Natural killer cell treated with Interleukin-12 subunit alpha and Interleukin-12 subunit beta and Interleukin-15 and Interleukin-18, amount 100 ng/mL, for 72 hours (primary cell): ENCODE results near the gene ZNRF2. TPM values are rescaled to one million over a fixed set of nuclear protein-coding genes. Genes with fewer than 3 reads are reported as not detected.

Experiments used
- ATAC-seq, 2 donors: fragments of 150-1000 bp; cut with Tn5 transposase in 1 of 2; sonication (Bioruptor Pico), chemical (Tn5 transposase) in 1 of 2; 2 replicates each; pipeline ENCODE4 v1.10.0; 2021
- DNase-seq: peaks from one replicate; pipeline ENCODE4 v3.0.0; 2022; ENCODE audit warnings: low spot score
- H3K27ac Mint-ChIP-seq, 2 donors: 1 replicate in 1 of 2; 2 replicates in 1 of 2; pipeline ENCODE4 v1.8.0; 2022; ENCODE audit warnings: mixed read lengths in 2 of 2, mild to moderate bottlenecking in 1 of 2, moderate library complexity in 1 of 2
- H3K27me3 Mint-ChIP-seq, 2 donors: 1 replicate in 1 of 2; 2 replicates in 1 of 2; pipeline ENCODE4 v1.8.0; 2022; ENCODE audit warnings: mixed read lengths in 2 of 2
- H3K36me3 Mint-ChIP-seq: one replicate; pipeline ENCODE4 v1.8.0; 2022; ENCODE audit warnings: mixed read lengths
- H3K4me1 Mint-ChIP-seq, 2 donors: 1 replicate in 1 of 2; 2 replicates in 1 of 2; pipeline ENCODE4 v1.8.0; 2022; ENCODE audit warnings: low read depth in 2 of 2, mixed read lengths in 2 of 2, mild to moderate bottlenecking in 1 of 2
- H3K4me3 Mint-ChIP-seq: one replicate; pipeline ENCODE4 v1.8.0; 2022; ENCODE audit warnings: mixed read lengths
- H3K9me3 Mint-ChIP-seq: 2 replicates; pipeline ENCODE4 v1.8.0; 2022; ENCODE audit warnings: mixed read lengths
- total RNA-seq, 2 donors: library from RNA; stranded (reverse); gene quantifications; one replicate each; pipeline ENCODE4 v1.2.3, GENCODE V29; 2022

Gene ZNRF2
- total RNA-seq, 2 donors from 2014 or later = 10.4 to 12.3 TPM

DNA sequence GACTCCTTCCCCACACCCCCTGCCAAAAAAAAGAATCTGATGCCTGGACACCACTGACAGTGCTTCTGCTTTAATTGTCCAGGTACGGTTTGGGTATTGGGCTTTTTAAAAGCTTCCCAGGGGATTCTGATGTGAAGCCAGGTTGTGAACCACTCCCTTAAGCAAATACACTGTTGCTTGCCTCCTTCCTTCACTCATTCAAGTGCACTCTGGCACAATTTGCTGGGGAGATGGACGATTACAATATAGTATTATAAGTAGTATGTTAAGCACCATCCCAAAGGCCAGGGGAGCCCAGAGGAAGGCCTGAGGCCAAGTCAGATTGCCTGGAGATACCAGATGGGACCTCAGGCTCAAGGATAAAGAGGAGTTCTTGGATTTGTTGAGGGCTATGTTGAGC lies 12.3 kb upstream of the ZNRF2 start:
- H3K27ac Mint-ChIP-seq = no peak overlapping the region
- no peak for DNase-seq
- no peak for ATAC-seq
- H3K27me3 Mint-ChIP-seq = no peaks in the 10 kb centered on the region
- H3K9me3 Mint-ChIP-seq = no peaks in the 10 kb centered on the region
- no peaks in the 10 kb centered on the region for H3K4me1 Mint-ChIP-seq
- H3K4me3 Mint-ChIP-seq = no peak overlapping the region
- no peaks in the 10 kb centered on the region for H3K36me3 Mint-ChIP-seq

DNA sequence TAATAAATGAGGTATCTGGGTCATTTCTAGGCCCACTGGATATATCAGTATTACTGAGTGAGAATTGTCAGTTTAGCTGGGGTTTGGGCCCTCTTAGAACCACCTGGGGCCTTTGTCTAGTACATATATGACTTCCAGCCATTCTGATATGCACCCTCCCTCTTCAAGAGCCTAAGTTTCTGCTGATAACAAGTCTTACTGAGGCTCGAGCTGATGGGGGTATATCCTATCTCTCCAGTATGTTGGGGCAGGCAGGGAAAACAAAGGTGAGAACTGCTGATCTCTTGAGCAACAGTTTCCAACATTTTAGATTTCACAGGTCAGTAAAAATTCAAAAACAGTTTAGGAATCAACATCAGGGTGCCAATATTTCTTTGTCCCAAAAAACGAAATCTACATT lies 10.8 kb upstream of the ZNRF2 start:
- Mint-ChIP-seq H3K27ac (no peak overlapping the region), H3K4me1 (peaks cover 0 to 5% of the 10 kb centered on the region in 2 donors), H3K9me3 (no peaks in the 10 kb centered on the region), H3K36me3 (no peaks in the 10 kb centered on the region), H3K27me3 (no peaks in the 10 kb centered on the region), H3K4me3 (no peak overlapping the region)
- ATAC-seq = no peak
- no peak for DNase-seq

DNA sequence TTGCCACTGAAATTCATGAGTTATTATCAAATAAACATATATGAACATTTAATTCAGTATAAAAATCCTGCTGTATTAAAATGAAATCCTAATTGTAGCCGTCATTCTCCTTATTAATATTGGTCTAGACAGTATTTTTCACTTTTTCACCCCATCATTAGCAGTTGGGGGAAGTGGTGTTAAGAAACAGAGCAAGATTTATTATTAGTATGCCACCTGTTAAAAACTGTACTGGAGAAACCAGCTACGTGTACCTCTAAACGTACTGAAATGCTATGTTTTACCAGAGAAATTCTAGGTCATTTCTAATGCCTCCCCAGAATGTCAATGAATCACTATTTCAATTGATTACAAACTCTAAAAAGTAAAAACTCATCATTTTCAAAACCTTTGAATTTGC lies 9.8 kb upstream of the ZNRF2 start:
- Mint-ChIP-seq H3K9me3 (no peaks in the 10 kb centered on the region), H3K4me1 (peaks cover 7 to 11% of the 10 kb centered on the region in 2 donors), H3K4me3 (no peak overlapping the region), H3K27me3 (no peaks in the 10 kb centered on the region), H3K36me3 (no peaks in the 10 kb centered on the region), H3K27ac (no peak overlapping the region)
- DNase-seq (no peak), ATAC-seq (no peak)

GRCh38 chr7:30276203-30276900 lies 8.0 kb upstream of the ZNRF2 start:
- Mint-ChIP-seq H3K9me3 (no peaks in the 10 kb centered on the region), H3K4me1 (peaks cover 8 to 15% of the 10 kb centered on the region in 2 donors), H3K36me3 (no peaks in the 10 kb centered on the region), H3K27ac (no peak overlapping the region), H3K27me3 (no peaks in the 10 kb centered on the region), H3K4me3 (no peak overlapping the region)
- peak; percentile 66 to 73 for ATAC-seq
- peak; percentile 67 for DNase-seq

GRCh38 chr7:30278376-30278775 lies 6.0 kb upstream of the ZNRF2 start:
- no peaks in the 10 kb centered on the region for H3K36me3 Mint-ChIP-seq
- ATAC-seq (no peak), DNase-seq (no peak)
- no peak overlapping the region for H3K27ac Mint-ChIP-seq
- H3K27me3 Mint-ChIP-seq = no peaks in the 10 kb centered on the region
- H3K9me3 Mint-ChIP-seq = no peaks in the 10 kb centered on the region
- peaks cover 8 to 15% of the 10 kb centered on the region in 2 donors for H3K4me1 Mint-ChIP-seq
- H3K4me3 Mint-ChIP-seq = no peak overlapping the region

DNA sequence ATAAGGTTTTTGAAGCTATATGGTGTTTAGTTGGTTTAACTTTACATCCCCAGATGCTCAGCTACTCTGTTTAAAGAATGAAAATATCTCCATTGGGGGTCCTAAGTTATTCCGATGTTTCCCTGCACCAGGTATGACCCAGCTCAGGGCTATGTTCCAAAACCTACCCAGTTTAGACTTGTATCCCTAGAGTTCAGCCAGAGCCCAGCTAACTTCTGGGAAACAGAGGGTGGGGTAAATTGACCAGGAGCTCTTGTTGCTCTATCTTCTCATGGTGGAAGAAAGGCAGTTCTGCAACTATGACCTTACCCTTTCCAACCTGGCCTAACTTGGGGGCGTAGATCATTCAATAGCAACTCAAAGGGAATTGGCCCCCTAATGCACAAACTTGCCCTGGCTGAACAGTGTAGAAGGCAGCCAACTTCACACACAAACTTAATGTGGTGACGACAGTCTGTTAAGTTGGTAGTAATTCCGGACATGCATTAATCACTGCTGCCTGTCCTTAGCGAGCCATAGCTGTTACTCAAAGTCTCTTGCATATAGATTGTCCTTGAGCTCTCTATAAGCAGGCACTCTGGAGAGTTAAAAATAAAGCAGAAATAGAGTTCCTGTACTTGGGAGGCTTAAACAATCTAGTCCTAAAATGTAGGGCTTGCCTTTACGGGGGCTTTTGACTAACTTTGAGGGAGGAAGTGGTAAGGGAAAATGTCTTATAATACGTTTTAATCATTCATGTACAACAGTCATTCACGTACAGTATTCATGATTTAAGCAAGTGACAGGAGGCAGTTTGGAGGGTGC lies 5.3 kb upstream of the ZNRF2 start:
- ATAC-seq = no peak
- DNase-seq = no peak
- Mint-ChIP-seq H3K4me1 (peaks cover 8 to 15% of the 10 kb centered on the region in 2 donors), H3K27me3 (no peaks in the 10 kb centered on the region), H3K36me3 (no peaks in the 10 kb centered on the region), H3K9me3 (no peaks in the 10 kb centered on the region), H3K27ac (peak overlapping the region; percentile 29 to 74), H3K4me3 (no peak overlapping the region)

GRCh38 chr7:30279653-30279904 lies 4.8 kb upstream of the ZNRF2 start:
- Mint-ChIP-seq H3K4me1 (peaks cover 8 to 15% of the 10 kb centered on the region in 2 donors), H3K27ac (peak overlapping the region; percentile 29 to 74), H3K36me3 (no peaks in the 10 kb centered on the region), H3K4me3 (no peak overlapping the region), H3K9me3 (no peaks in the 10 kb centered on the region), H3K27me3 (no peaks in the 10 kb centered on the region)
- ATAC-seq (no peak), DNase-seq (no peak)

DNA sequence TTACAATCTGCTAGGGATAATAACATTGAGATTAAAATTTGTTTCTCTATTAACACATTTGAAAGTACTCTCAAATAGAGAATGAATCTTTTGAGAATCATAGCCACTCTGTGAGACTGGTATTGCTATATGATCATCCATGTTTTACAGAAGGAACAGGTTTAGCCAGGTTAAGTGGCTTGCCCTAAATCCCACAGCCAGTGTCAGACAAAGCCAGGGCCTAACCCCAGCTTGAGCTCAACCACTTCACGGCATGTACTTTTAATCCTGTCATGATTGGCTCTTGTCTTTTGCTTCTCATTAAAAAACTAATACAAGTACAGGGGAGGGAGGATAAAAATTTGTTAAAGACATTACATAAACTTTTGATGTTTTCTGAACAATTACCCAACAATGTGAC lies 3.8 kb upstream of the ZNRF2 start:
- ATAC-seq (no peak), DNase-seq (no peak)
- Mint-ChIP-seq H3K27ac (no peak overlapping the region), H3K4me1 (peaks cover 9 to 15% of the 10 kb centered on the region in 2 donors), H3K4me3 (no peak overlapping the region), H3K36me3 (peaks cover under 1% of the 10 kb centered on the region), H3K9me3 (no peaks in the 10 kb centered on the region), H3K27me3 (no peaks in the 10 kb centered on the region)

- ATAC-seq (no peak), DNase-seq (no peak)
- Mint-ChIP-seq H3K4me1 (peaks cover 15 to 21% of the 10 kb centered on the region in 2 donors), H3K27me3 (no peaks in the 10 kb centered on the region), H3K4me3 (no peak overlapping the region), H3K27ac (no peak overlapping the region), H3K9me3 (no peaks in the 10 kb centered on the region), H3K36me3 (peaks cover 7% of the 10 kb centered on the region)
These were observed 3.1 kb upstream of the ZNRF2 start for GRCh38 chr7:30281263-30281662.

GRCh38 chr7:30281791-30282190 lies 2.6 kb upstream of the ZNRF2 start:
- H3K4me1 Mint-ChIP-seq = peaks cover 20 to 25% of the 10 kb centered on the region in 2 donors
- H3K9me3 Mint-ChIP-seq = no peaks in the 10 kb centered on the region
- H3K4me3 Mint-ChIP-seq = no peak overlapping the region
- ATAC-seq (no peak), DNase-seq (no peak)
- no peak overlapping the region for H3K27ac Mint-ChIP-seq
- H3K36me3 Mint-ChIP-seq = peaks cover 12% of the 10 kb centered on the region
- no peaks in the 10 kb centered on the region for H3K27me3 Mint-ChIP-seq

GRCh38 chr7:30282735-30283134 lies 1.7 kb upstream of the ZNRF2 start:
- Mint-ChIP-seq H3K27ac (peak overlapping the region in 1 of 2 donors; percentile 76), H3K4me3 (peak overlapping the region; percentile 82), H3K4me1 (peaks cover 26 to 30% of the 10 kb centered on the region in 2 donors), H3K9me3 (no peaks in the 10 kb centered on the region), H3K36me3 (peaks cover 12% of the 10 kb centered on the region), H3K27me3 (no peaks in the 10 kb centered on the region)
- ATAC-seq (no peak), DNase-seq (no peak)

DNA sequence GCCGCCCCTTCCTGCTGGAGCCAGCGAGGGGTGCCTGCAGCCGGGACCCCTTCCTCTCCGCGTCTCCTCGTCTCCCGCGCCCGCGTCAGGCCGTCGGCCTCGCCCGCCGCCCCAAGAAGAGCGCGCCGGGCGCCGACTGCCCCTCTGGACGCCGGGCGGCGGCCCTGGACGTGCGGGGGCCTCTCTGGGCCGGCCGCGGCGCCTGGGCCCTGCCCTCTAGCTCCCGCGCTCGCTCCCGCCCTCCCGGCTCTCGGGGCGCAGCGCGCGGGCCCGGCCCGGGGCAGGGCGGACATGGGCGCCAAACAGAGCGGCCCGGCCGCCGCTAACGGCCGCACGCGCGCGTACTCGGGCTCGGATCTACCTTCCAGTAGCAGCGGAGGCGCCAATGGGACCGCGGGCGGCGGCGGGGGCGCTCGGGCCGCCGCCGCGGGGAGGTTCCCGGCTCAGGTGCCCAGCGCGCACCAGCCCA lies 704 bp downstream of the ZNRF2 start:
- Mint-ChIP-seq H3K4me1 (peaks cover 34 to 40% of the 10 kb centered on the region in 2 donors), H3K27me3 (no peaks in the 10 kb centered on the region), H3K27ac (peak overlapping the region in 1 of 2 donors; percentile 76), H3K4me3 (peak overlapping the region; percentile 82), H3K36me3 (peaks cover 12% of the 10 kb centered on the region), H3K9me3 (no peaks in the 10 kb centered on the region)
- peak; percentile 2 to 3 for ATAC-seq
- DNase-seq = peak; percentile 65

DNA sequence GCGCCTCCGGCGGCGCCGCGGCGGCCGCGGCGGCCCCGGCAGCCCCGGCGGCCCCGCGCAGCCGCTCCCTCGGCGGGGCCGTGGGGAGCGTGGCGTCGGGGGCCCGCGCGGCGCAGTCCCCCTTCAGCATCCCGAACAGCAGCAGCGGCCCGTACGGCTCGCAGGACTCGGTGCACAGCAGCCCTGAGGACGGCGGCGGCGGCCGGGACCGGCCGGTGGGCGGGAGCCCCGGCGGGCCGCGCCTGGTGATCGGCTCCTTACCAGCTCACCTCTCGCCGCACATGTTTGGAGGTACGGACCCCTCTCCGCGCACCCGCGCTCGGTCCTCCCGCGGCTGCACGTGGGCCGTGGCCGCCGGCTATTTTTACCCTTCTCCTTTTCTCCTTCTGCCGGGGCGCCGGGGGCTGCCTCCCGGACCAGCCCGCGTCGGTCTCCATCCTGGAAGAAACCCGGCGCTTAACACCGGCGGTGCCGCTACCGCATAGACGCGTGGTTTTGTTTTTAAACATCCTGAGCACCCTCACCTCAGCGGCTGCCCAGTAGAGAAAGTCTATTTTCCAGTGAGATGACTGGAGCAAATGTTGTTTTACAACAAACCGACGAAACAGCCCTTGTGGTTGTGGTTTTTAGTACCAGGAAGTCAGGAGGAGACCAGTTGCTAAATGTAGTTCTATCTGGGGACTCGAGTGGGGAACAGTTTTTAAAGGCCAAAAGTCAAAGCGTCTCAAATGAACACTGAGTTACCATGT lies 1.3 kb downstream of the ZNRF2 start:
- H3K36me3 Mint-ChIP-seq = peaks cover 12% of the 10 kb centered on the region
- peaks cover 37 to 46% of the 10 kb centered on the region in 2 donors for H3K4me1 Mint-ChIP-seq
- H3K9me3 Mint-ChIP-seq = no peaks in the 10 kb centered on the region
- peak overlapping the region; percentile 96 for H3K4me3 Mint-ChIP-seq
- no peaks in the 10 kb centered on the region for H3K27me3 Mint-ChIP-seq
- H3K27ac Mint-ChIP-seq = peak overlapping the region; percentile 96 to 98
- ATAC-seq (peak; percentile 3 to 14), DNase-seq (peak; percentile 84)

- H3K27ac Mint-ChIP-seq = peak overlapping the region; percentile 96 to 98
- peaks cover 44 to 56% of the 10 kb centered on the region in 2 donors for H3K4me1 Mint-ChIP-seq
- H3K9me3 Mint-ChIP-seq = no peaks in the 10 kb centered on the region
- peak overlapping the region; percentile 96 for H3K4me3 Mint-ChIP-seq
- DNase-seq (no peak), ATAC-seq (no peak)
- H3K27me3 Mint-ChIP-seq = no peaks in the 10 kb centered on the region
- H3K36me3 Mint-ChIP-seq = peaks cover 16% of the 10 kb centered on the region
These were observed 2.4 kb downstream of the ZNRF2 start for GRCh38 chr7:30286749-30287148.
